Measurements from ENCODE around the gene PDCD4.

GRCh38 chr10:110843031-110843430, 28.7 kb upstream of the PDCD4 start:
- TF ChIP-seq, protein P1, sequence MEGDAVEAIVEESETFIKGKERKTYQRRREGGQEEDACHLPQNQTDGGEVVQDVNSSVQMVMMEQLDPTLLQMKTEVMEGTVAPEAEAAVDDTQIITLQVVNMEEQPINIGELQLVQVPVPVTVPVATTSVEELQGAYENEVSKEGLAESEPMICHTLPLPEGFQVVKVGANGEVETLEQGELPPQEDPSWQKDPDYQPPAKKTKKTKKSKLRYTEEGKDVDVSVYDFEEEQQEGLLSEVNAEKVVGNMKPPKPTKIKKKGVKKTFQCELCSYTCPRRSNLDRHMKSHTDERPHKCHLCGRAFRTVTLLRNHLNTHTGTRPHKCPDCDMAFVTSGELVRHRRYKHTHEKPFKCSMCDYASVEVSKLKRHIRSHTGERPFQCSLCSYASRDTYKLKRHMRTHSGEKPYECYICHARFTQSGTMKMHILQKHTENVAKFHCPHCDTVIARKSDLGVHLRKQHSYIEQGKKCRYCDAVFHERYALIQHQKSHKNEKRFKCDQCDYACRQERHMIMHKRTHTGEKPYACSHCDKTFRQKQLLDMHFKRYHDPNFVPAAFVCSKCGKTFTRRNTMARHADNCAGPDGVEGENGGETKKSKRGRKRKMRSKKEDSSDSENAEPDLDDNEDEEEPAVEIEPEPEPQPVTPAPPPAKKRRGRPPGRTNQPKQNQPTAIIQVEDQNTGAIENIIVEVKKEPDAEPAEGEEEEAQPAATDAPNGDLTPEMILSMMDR (IDR thresholded peaks at IDR 0.05; ENCODE audit: insufficient read depth, low read depth, low read length) = no peak
- no peak for TF ChIP-seq EZH2 (IDR thresholded peaks at IDR 0.05; ENCODE audit: insufficient read depth, low read length)

All from astrocyte (in vitro differentiated cells and primary cell).